GM21737 (cell line): ENCODE data around the gene SYNE1.
"Not testable (repeated sequence)": the region's sequence is repeated elsewhere in the genome, so short reads cannot be mapped to it uniquely, and the experiment has no call there.

Experiments
- ATAC-seq: cut with Tn5 transposase; IDR thresholded peaks from one replicate; pipeline ENCODE4 v1.9.1; 2021; ENCODE audit warnings: mild to moderate bottlenecking, moderate library complexity; ENCODE audit not compliant: unreplicated experiment

The SYNE1 gene

DNA sequence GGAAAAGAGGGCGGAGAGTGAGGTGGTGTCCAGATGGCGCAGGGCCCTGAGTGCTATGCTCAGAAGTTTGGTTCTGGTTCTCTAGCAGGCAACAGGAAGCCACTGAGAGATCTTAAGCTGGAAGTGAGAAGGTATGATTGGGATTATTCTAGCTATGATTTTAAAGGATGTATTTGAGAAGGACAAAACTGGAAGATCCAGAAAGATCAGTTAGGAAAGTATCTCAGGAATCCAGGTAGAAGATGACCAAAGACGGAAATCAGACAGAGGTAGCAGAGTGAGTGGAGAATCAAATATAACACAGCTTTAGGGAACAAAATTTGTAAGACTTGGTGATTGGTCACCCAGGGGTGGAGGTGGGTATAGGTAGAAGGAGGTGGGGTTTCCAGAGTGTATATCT, 5.8 kb downstream of the SYNE1 start:
- ATAC-seq = no peak

DNA sequence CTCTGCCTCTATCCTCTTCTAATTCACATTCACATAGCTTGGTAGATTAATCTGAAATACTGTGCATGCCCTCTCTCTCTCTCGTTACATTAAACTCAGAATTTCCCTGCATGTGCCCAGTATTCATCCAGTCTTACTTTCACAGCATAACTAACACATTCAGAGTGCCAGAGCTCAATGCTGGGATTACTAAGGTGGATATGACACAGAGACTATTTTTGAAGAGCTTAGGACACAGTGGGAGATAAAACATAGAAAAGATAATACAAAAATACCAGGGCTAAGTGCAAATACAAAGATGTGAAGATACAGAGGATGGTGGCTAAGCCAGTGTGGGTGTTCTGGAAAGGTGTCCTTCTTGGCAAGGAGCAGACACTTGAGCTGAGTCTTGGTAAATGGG, 6.3 kb downstream of the SYNE1 start:
- ATAC-seq = no peak

GRCh38 chr6:152625213-152625612, 11.9 kb downstream of the SYNE1 start:
- no peak for ATAC-seq

DNA sequence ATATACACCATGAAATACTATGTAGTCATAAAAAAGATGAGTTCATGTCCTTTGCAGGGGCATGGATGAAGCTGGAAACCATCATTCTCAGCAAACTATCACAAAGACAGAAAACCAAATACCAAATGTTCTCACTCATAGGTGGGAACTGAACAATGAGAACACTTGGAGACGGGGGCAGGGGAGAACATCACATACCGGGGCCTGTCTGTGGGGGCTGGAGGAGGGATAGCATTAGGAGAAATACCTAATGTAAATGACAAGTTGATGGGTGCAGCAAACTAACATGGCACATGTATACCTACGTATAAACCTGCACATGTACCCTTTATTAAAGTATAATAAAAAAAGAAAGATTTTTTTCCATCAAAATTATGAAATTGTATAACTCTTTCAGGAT, 22.4 kb downstream of the SYNE1 start:
- not testable (repeated sequence) for ATAC-seq

DNA sequence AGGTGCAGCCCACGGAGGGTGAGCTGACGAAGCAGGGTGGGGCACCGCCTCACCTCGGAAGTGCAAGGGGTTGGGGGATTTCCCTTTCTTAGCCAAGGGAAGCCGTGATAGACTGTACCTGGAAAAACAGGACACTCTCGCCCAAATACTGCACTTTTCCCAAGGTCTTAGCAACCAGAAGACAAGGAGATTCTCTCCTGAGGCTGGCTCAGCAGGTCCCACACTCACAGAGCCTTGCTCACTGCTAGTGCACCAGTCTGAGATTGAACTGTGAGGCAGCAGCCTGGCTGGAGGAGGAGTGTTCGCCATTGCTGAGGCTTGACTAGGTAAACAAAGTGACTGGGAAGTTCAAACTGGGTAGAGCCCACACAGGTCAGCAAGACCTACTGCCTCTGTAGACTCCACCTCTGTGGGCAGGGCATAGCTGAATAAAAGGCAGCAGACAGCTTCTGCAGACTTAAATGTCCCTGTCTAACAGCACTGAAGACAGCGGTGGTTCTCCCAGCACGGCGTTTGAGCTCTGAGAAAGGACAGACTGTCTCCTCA, 28.0 kb downstream of the SYNE1 start:
- ATAC-seq = no peak

DNA sequence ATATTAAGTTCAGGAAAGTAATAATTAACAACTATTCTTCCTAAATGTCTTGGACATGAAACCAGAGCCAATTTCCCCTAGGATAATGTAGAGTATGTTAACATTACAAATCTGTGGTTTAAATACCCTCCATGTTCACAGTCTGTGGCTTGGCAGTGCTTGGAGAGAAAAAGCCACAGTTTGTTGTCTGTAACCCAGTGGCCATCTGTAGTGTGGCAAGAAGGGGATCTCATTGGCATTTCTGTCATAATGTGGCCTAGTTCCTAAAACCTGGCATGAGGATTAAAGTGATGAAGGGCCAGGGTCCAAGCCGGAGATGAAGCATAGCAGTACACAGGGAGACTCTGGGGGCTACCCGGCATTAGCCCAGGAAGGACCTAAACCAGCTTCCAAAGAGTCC, 31.2 kb downstream of the SYNE1 start:
- no peak for ATAC-seq

GRCh38 chr6:152605342-152605741, 31.8 kb downstream of the SYNE1 start:
- no peak for ATAC-seq

DNA sequence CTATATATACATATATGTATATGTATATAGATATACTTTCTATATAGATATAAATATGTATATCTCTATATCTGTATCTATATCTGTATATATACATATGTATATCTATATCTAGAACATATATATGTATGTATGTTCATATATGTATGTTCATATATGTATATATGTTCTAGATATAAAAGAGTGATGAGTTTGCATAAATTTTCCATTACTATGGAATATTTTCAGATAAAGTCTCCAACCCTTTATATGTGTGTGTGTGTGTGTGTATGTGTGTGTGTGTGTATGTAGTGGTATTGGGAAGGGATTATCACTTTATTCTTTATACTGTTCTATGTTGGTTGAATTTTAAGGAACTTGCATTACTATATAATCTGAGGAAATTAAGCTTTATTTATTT, 33.3 kb downstream of the SYNE1 start:
- no peak for ATAC-seq

DNA sequence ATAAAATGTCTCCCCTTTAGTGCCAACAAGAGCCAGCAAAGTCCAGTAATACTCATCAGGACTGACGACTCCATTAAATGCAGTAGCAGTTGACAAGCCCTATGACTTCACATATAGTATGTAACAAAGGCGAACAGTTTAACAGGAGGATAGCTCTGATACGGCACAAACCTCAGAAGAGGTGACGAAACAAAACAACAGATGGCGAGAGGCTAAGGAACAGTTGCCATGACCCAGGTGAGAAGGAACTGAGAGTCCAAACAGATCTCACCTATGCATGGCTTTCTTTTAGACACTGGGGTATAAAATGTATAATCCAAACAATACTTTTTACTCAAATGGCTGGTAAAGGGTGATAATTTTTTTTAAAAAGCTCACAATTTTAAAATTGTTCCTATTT, 37.1 kb downstream of the SYNE1 start:
- no peak for ATAC-seq

- ATAC-seq = no peak
These were observed 38.1 kb downstream of the SYNE1 start for GRCh38 chr6:152598901-152599537.

- ATAC-seq = no peak
These were observed 38.7 kb downstream of the SYNE1 start for GRCh38 chr6:152598421-152598820.

GRCh38 chr6:152596726-152597125, 40.4 kb downstream of the SYNE1 start:
- ATAC-seq = no peak

DNA sequence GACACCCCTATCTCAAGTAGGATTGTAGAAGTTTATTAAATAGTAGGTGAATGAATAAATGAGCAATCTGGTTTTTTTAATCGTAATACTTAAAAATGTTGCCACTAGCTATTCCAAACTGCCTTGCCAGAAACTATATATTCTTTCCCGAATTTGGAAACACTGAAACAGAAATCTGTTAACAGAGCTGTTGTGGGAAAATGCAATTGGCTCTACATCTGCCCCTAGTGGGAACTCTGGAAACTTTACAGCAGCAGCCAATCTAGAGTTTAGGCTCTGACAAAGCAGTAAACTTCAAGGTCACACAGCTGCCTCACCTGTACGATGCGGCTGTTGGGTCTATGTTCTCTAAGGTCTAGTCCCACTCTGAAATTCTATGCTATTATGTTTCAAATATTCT, 41.7 kb downstream of the SYNE1 start:
- no peak for ATAC-seq

DNA sequence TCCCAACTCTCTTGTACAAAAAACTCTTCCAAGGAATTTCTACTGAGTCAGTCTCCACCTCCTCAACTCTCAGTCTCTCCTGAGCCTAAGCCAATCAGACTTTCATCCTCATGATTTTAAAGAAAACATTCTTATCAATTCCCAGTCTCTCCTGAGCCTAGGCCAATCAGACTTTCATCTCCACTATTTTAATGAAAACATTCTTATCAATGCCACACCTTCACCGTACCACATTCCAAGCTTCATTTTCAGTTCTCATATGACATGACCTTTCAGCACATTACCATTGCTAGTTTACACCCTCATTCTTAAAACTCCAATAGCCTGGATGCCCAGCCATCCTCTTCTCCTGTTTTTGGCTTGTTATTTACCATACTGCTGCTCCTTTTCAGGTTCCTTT, 42.5 kb downstream of the SYNE1 start:
- ATAC-seq = no peak

- ATAC-seq = no peak
These were observed 48.7 kb downstream of the SYNE1 start for GRCh38 chr6:152588456-152588855.

DNA sequence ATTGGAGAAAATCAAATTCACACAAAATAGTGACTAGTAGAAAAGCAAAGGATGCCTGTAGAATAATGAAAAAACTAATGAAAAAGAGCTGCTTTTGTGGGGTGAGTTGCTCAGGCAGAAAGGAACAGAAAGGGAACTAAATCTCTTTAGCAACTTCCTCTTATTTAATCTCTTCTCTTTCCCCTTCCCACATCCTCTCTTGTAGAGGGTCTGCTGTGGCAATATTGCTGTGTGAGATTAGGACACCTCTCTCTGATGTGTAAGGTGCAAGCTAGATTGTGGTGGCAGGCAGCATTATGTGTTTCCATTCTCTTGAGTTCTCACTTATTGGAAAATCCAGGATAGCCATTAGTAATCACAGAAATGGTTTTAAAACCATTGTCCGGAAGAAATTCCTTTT, 49.7 kb downstream of the SYNE1 start:
- ATAC-seq = no peak

DNA sequence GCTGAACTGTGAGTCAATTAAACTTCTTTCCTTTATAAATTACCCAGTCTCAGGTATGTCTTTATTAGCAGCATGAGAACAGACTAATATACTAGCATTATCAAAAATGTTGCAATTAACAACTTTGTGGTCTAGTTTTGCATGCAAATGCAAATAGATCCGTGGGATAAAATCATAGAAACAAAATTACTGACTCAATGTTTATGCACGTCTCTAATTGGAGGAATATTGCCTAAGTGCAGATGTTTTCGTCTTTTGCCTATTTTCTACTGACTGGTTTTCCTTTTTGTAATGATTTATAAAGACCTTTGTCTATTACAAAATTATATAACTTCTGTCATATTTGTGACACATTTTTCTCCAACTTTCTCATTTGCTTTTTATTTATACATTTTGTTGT, 51.9 kb downstream of the SYNE1 start:
- ATAC-seq = no peak

DNA sequence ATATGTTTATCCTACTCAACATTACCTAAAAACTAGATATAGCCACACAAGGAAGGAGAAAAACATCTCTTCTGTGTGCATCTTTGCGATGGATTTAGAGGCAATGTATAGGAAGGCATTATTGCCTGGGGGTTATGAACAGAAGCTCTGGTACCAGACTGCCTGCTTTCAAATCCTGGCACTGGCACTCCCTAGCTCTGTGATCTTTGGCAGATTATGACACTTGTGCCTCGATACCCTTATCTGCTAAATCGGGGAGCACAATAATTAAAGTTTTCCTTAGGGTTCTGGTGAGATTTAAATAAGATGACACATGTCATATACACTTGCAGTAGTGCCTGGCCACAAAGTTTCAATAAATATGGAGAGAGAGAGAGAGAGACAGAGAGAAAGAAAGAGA, 53.3 kb downstream of the SYNE1 start:
- no peak for ATAC-seq

DNA sequence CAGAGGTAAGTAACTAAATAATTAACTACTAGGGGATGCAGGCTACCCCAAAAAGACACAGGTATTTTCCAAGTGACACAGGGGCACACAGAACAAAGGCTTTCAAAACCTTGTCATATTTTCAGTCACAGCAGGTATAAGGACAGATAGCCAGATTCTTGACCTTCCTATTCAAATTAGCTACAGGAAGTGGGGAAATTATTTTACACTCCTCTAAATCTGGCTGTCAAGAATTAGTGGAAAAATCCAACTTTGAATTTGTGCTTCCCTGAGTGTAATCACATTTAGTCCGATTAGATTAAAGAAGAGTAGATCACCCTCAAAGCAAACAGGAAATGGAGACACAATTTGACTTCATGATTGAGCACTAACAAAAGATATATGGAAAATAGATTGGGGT, 60.6 kb downstream of the SYNE1 start:
- ATAC-seq = no peak

GRCh38 chr6:152575621-152576150, 61.5 kb downstream of the SYNE1 start:
- ATAC-seq = no peak

DNA sequence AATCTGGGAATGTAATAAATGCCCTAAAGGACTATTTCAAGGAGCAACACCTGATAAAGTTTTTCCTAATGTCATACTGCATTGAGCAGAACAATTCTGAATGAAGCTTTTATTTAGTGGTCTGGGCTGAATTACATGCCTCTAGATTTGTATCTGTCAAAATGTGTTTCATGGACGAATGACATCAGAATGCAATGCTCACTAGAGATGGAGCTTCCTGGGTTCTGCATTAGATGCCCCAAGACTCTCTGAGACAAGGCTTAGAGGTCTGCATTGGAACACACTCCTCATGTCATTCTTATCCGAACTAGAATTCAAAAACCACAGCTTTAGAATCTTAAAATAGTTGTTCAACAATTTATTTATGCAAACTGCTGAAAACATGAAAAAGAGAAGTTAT, 62.0 kb downstream of the SYNE1 start:
- no peak for ATAC-seq

DNA sequence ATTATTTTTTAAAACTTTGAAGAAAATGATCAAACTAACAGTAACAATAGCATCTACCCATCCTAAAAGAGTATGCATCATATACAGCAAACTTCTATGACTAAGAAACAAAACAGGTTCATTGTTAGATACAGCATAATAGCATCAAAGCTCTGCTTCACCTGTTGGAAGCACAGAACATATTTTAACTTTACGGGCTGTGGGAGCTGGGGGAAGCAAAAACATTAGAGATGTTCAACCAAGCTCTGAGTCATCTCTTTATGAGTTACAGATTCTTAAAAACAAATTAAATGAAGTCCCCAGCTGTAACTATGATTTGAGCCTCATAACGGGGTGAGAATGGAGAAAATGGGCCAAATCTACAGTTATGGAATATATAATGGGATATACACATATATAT, 63.4 kb downstream of the SYNE1 start:
- no peak for ATAC-seq
